NCI-H1092 treated with DMSO at 0.1 percent for 48 hours (cell line): Measurements from ENCODE around the gene COL4A1.

ENCODE experiments used
- DNase-seq: peaks from one replicate; lab custom pipeline; 2025; lab: John Stamatoyannopoulos, UW

Gene COL4A1

DNA sequence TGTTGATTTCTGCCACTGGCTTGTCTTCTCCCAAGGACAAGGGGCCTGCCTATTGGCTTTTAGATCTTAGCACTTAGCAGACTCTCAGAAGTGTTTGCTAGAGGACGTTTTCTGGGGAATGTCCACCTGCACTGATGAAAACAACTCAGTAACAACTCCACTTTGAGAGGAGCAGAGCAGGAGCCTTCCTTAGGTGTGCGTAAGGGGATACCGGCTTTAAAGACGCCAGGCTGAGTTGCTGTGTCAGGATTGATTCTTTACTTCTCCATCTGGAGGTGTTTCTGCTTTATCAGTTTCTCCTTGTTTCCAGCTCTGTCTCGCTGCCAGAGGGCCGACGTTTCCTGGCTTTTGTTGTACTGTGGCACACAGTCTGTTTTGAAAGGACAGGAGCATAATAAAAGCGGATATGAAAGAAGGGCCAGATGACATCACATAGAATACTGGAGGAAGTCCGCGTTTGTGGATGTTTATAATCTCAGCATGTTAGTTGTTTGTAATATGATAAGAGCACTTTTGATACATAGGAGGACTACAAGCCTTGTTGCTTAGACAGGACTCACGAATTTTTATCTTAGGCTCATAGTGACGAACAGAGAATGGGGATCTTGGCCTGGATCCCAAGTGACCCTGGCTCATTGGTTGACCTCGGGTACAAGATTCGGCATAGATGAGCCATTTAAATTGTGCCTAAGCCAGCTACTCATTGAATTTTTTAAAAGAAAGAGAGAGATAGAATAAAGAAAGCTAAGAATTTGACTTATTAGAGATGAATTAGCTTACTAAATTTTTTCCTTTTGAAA is 34.7 kb upstream of the COL4A1 start:
- no peak for DNase-seq

DNA sequence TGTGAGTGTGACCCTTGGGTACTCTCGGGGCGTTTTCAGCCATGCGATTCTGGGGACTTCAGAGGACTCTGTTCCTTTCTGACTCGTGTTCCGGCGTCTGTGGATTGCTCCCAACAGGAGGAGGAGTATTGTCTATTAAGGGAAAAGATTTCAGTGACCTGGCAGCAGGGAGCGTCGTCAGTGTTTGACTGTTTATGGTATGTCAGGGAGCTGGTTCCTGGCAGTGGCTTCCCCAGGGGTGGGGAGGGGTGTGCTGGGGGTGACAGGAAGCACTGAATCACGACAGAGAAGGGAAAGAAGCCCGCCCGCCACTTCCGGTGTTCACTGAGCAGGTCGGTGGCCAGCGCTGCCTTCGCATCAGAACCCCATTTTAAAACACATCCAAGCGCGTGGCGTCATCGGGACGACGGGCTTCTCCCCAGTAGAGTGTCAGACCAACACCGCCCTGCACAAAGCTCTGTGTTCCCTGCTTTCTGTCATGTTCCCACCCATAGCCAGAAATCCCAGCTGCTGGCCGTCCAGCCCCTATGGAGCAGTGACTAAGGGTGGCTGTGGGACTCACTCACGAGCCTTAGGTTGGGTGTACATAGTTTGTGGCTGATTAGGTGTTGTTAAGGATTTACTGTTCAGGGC is 34.0 kb upstream of the COL4A1 start:
- no peak for DNase-seq

DNA sequence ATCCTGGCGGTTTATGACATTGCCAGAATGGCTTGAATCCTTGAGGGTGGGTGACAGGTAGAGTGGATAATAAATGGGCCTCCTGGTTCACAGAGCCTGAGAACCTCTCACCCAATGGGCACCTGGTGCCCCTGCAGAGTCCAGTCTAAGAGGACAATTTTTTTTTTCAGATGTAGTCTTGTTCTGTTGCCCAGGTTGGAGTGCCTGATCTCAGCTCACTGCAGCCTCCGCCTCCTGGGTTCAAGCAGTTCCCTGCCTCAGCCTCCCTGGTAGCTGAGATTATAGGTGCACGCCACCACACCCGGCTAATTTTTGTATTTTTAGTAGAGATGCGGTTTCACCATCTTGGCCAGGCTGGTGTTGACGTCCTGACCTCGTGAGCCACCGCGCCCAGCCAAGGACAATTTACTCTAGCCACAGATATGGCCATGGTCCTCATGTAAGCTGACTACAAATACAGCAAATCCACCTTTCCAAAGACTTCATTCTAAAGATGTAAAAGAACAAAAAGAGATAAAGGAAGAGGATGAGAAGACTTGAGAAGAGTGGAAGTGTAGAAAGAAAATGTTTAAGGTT is 33.1 kb upstream of the COL4A1 start:
- DNase-seq: no peak

DNA sequence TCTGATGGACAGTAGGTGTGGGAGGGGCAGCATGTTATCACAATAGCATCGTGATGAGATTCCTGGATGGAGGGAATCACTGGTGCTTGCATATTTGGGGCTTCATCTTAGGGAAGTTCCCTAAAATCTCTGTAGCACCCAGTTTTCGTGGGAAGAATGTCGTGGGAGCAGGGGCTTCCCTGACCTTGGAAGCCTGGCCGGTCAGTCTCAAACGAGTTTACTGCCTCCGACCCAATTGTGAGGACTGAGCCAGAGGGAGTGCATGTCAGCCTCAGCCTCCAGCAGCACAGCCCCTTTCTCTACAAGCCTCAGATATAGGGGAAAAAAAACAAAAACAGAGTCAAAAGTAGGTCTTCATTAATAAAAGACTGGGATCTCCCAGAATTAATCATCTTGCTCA is 32.3 kb upstream of the COL4A1 start:
- no peak for DNase-seq

DNA sequence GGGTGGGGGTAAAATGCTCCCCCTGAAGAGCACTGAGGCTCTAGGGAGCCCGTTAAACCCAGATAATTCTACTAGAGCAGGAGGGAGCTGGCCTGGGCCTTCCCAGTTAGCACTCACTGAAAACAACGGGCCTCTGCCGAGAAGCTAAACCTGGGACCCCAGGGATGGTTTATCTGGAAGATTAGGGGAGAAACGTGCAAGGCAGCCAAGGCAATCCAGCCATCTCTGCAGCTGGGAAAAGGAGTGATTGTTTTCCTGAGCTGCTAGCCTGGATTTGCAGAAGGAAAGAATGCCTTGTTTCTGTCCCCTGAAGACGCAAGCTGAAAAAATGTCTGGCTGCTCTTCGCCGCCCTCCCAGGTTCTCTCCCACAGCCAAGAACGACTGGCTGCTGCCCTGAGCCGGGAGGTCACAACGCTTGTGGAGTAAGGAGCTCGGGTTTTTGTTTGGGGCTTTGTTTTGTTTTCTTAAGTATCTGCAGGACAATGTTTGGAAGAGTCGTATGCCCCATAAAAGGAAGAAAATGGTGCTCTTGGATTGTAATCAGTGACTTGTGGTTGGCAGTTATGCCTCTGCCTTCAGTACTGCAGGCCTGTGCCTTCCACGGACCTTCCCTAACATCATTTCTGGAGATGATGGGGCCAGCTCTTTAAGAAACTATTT is 31.6 kb upstream of the COL4A1 start:
- DNase-seq: no peak

DNA sequence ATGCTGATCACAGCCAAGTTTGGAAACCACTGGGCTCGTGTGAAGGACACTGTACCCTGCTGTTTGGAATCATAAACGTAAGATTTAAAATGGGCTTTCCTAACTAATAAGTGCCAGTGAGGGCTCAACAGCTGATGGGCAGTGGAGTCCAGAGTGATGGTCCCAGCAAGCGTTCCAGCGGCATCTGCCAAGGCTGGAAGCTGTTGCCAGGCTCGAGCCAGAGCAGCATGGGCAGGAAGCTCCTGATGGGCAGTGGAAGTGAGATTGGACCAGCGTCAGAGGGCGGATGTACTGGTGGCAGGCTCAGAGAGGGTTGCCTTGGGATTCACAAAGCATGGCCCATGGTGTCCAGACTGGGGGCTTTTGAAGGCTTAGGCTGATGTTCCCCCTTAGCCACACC is 30.3 kb upstream of the COL4A1 start:
- DNase-seq: no peak

DNA sequence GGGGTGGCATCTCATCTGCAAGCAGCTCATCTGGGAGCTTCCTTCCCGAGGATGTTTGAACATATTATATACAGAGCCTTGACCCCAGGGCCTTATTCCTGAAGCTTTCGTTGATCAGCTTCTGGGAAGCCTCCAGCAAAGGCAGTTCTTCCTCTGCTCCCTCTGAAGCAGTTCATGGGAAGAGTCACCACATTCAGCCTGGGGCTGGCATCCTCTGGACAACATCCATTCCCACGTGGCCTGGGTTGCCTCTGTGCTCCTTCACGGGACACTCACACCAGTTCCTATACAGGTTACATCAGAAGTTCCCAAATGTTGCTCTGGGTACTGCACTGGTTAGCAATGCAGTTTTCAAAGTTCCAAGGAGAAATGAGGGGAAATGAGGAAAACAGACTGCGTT is 29.7 kb upstream of the COL4A1 start:
- DNase-seq: no peak

DNA sequence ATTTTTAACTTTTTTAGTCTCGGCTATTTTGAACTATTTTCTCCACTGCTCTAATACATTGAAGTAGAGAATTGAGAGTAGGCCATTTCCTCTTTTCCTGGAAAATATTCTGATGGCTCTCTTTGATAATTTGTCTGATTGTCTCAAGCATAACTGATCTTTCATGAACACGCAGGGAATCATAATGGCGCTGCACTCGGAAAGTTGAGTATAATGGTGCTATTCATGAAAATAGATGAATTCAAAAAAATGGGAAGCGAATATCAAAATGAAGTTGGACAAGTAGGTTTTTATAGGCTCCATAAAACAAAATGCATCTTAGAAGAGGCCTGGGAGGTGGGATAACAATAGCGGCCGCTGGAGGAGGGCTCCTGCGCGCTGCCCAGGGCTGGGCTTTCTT is 29.2 kb upstream of the COL4A1 start:
- DNase-seq: no peak

DNA sequence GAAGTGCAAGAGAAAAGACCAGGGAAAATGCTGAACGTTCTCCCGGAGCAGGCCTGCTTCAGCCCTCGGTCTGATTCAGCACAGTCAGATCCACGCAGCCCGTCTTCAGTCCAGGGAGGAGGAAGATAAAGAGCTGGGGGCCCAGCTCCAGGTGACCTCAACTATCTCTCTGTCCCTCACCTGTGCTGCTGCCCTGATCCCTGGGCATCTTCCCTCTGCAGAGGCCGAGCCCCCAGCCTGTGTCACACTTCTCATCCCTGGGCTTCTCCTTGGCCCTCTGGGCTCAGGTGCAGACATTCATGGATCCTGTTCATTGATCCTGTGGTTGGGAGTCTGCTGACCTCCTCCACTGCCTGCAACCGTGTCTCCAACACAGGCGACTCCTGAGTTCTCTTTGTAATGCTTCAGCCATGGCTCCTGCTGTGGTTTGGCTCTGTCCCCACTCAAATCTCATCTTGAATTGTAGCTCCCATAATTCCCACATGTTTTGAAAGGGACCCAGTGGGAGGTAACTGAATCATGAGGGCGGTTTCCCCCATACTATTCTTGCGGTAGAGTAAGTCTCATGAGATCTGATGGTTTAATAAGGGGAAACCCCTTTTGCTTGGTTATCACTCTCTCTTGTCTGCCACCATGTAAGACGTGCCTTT is 28.0 kb upstream of the COL4A1 start:
- no peak for DNase-seq

DNA sequence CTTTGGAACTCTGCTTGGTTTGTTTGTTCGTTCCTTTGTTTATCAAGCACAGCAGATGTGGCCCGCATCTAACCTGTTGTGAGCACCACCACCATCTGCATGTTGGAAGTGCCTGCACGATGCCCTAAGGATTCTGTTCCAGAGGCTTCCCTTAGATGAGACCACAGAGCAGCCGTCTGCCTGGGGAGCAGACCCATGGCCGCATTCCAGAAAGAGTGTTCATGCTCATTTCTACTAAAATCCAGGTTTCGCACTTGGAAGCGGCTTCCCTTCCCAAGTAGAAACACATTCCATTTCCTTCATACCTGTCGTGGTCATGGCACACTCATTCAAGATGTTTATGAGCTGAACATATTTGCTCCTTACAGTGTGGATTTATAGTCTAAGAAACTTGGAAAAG is 27.3 kb upstream of the COL4A1 start:
- DNase-seq: no peak

DNA sequence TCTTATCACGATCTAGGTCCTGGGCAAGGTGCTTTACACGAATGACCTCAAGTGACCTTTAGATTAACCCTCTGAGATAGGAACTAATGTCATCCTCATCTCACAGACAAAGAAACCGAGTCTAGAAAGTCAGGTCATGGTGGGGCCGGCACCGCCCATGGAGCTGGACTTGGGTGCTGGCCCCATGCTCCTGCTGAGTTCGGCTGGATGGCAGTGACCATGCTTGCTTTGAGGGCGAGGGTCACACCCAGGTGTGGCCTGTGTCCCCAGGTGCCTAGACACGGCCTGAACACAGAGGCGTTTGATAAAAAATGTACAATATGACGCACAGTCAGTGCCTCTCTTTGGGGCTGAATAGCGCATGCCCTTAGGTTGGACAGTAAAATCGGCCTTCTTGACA is 26.9 kb upstream of the COL4A1 start:
- no peak for DNase-seq

DNA sequence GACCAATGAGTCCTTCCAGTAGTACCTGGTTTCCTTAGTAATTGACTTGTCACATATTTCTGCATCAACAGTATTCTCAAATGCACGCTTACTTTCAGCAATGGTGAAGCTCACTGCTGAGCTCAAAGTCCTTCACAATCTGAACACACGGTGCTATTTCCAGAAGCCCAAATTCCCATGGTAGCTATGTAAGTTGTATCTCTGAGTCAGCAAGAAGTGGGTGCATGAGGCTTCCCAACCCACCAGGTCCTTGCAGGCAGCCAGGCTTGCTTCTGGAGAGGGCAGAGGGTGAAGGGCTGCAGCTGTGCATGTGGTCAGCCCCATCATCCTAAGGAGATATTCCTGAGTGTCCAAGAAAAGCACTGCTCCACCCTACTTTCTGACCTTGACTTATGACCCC is 25.8 kb upstream of the COL4A1 start:
- DNase-seq: no peak

DNA sequence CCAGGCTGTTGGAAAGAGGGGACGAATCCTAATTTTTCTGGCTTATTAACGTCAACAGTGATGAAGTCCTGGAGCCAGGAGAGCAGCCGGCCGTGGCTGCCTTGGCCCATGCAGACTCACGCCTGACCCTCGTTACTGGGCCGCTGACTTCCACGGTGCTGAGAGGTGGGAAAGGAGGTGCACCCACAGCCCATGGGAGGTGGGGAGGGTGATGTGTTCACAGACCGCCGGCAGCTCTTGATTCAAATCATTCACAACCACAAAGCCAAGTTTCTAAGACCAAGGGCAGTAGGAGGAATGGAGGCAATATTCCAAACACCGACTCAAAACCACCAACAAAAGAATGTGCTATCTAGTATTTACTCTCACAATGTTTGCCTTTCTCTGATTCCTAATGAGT is 24.4 kb upstream of the COL4A1 start:
- no peak for DNase-seq

DNA sequence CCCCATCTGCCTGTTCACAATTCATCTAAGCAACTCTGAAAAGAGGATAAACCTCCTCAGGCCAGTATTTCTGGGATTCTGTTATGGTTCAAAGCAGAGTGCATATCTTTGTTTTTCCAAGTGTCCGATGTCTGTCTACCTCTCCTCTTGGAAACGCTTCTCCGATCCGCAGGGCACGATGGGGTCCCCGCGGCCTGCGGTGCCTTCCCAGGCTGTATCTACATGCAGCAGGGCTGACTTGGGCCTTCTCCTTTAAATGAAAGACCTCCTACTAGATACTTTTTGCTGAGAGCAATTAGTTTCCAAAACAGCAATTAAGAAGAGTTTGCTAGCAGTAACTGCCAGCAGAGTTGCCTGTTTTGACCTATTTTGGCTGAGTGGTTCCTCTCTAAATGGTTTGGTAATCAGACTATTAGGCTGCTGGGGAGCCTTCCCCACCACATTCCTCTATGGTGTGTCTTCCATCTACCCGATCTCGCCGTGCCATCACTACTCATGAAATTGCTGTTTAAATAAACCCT is 23.6 kb upstream of the COL4A1 start:
- DNase-seq: no peak

DNA sequence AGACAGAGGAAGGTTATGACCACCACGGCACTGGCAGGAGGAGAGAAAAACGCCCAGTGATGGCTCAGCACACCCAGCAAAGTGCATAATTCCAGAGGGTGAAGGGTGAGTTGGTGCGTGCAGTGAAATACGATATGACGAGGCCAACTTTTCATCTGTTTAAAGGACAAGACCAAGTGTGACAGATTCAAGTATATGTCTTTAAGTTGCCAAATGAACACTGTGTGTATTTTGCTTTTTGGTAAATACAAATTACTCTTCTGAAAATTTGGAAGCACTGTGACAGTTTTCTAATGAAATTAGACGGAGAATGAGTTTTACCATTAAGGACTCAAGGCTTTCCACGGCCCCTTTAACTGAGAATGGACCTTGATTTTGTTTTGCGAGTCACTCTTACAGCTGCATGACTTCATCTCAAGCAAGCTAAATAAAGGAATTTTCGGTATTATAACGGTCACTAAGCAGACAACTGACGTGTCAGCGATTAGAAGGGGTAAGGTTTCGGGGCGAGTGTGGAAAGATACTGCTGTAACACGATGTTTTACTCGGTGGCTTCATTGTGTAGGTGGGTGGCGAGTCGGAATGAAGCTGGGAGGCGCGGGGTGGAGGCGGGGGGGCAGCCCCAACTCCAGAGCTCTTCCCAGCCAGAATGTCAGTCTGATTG is 23.0 kb upstream of the COL4A1 start:
- no peak for DNase-seq

DNA sequence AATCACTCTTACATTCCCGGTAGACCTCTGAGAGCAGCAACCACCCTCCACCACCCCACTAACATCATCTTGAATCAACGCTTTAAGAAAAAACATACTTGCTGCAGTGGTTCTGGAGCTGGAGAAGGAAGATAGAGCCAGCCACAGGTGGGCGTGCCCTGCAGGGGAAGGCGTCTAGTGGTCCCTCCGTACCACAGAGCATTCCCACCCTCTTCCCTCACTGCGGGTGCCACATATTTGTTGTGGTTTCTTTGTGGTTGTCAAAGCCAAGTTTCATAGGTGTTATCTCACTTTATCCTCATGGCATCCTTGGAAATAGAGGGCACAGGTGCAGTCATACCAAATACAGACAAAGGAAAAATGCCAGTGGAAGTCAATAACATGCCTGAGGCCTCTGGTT is 22.3 kb upstream of the COL4A1 start:
- DNase-seq: no peak

DNA sequence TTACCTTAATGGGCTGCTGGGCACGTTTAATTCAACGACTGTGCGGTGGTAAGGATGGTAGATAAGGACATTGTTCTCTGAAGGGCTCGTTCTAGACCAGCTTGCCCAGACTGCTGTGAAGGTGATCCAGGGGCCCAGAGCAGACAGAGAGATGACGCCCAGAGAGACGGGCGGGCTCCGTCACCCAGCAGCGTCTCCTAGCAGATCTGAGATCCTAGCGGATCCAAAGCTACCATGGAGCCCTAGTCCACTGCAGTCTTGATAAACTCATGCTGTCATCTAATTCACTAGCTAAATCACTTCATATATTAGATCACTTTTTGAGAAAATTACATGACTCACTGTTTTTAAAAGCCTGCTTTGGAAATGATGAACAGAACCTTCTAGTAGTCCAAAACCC is 21.6 kb upstream of the COL4A1 start:
- no peak for DNase-seq

DNA sequence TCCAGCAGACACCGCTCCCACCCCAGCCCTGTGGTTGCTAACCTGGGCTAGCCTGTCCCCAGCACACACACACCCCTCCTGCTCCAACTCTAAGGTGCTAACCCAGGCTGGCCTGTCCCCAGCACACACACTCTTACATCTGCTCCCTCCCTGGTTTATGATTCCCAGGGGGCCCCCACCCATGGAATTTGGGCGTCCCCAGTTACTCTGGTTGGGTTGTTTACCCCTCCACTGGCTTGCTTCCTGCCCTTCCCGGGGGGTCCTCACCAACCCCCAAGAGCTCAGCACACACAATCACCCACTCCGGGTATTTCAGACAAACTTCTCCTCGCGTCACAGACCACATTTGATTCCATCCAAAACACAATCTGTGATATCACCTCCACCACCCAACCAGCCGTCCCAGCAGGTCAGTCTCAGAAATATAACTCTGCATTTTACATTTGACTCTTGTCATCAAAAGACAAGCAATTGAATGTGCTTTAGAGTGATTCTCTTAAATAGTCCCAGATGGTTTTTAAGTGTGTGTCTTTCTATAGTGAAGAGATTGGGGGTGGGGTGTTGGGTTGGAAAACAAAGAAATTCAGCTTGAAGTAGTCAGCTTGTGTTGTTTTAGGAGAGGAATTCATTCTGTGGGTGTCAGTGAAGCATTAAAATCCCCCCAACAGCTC is 20.2 kb upstream of the COL4A1 start:
- no peak for DNase-seq

DNA sequence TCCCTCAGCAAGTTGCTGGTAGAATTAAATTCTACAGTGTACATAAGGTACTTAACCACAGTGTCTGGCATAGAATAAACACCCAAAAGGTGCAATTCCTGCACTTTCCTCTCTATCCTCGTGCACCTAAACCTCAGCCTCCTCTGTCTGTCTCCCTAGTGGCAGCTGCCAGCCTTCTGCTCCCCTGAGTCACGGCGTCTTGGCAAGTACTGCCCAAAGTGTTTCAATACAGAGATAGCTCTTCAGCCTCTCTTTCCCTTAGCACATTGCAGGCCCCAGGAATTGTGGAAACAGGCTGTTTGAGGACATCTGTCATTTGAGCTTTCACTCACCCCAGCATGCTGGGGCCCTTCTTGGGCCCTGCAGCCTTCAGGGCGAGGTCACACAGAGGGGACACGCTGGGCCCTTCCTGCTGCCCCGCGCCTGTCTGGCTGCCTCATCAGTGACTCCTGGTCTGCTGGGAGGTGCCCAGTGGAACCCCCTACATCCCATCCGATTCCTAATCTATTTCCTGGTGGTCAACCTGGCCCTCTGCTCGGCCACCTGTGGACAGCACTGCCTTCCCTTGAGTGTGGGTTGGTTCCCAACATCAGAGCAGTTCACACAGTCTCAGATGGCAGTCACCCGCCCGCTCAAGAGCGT is 19.4 kb upstream of the COL4A1 start:
- DNase-seq: no peak

DNA sequence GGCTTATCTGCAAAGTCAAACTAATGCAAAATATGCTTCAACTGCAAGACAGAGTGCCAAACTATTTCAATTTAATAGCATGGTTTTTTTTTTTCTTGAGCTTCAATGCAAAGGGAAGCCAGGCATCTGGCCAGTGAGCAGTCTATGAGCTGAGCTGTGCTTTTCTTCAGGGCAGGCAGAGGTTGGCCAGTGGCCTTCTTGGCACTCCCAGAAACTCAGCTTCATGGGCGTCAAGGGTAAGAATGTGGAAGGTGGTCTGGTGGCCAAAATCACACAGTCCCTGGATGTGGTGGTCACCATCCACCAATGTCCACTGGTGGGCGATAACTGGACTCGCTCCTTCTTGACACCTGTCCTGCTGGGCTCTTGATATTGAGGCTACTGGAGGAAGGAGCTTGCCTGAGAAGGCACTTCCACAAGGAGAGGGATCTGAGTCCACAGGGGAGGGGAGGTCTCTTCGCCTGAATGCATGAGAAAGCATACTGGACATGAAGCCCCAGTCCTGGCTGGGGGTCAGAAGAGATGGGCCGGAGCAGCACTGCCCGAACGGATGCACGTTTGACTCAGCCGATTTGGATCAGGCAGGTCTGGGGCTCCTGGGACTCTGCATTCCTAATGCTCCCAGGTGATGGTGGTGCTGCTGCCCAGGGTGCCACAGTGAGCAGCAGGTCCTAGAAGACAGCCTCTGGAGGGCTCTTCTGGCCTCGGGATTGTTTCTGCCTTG is 17.2 kb upstream of the COL4A1 start:
- DNase-seq: no peak
